HepG2 (cell line): ENCODE data around the gene FIZ1. TPM values are rescaled to one million over a fixed set of nuclear protein-coding genes. Genes with fewer than 3 reads are reported as not detected.

Experiments
- ARNTL ChIP-seq: sonication (generic); formaldehyde crosslinking; IDR thresholded peaks from 2 replicates; pipeline ENCODE4 v1.4.0; 2020; ENCODE audit warnings: mild to moderate bottlenecking, missing genetic modification reagents
- ATF7-NPFF ChIP-seq: sonication (generic); formaldehyde crosslinking; IDR thresholded peaks from 2 replicates; pipeline ENCODE4 v1.8.1; 2023; ENCODE audit warnings: mild to moderate bottlenecking, low read depth, missing genetic modification reagents, moderate library complexity
- CENPT ChIP-seq: sonication (generic); formaldehyde crosslinking; IDR thresholded peaks from 2 replicates; pipeline ENCODE4 v1.8.0; 2022; ENCODE audit warnings: low read depth, mild to moderate bottlenecking, moderate library complexity, missing genetic modification reagents
- CREB3 ChIP-seq: sonication (generic); formaldehyde crosslinking; IDR thresholded peaks from 2 replicates; pipeline ENCODE4 v1.5.0; 2020; ENCODE audit warnings: missing genetic modification reagents
- FOSL2 ChIP-seq: sonication (generic); formaldehyde crosslinking; IDR thresholded peaks from 2 replicates; pipeline ENCODE4 v1.4.0; 2020; ENCODE audit warnings: missing genetic modification reagents
- GATAD1 ChIP-seq: IDR thresholded peaks from 2 replicates; pipeline ENCODE4 v1.6.1; 2016; ENCODE audit warnings: missing genetic modification reagents, missing compliant biosample characterization
- HDAC6 ChIP-seq: fragments of 200-600 bp; sonication (generic); IDR thresholded peaks from 2 replicates; pipeline ENCODE4 v1.7.0; 2017; ENCODE audit warnings: mild to moderate bottlenecking, antibody characterized with exemption, low read length, low read depth
- HOXA5 ChIP-seq: sonication (generic); formaldehyde crosslinking; IDR thresholded peaks from 2 replicates; pipeline ENCODE4 v1.4.0; 2020; ENCODE audit warnings: missing genetic modification reagents
- ONECUT2 ChIP-seq: sonication (generic); formaldehyde crosslinking; IDR thresholded peaks from 2 replicates; pipeline ENCODE4 v1.4.0; 2020; ENCODE audit warnings: missing genetic modification reagents
- PAX8 ChIP-seq: sonication (generic); formaldehyde crosslinking; IDR thresholded peaks from 2 replicates; pipeline ENCODE4 v1.8.0; 2022; ENCODE audit warnings: mild to moderate bottlenecking, missing genetic modification reagents, borderline replicate concordance
- RXRB ChIP-seq: IDR thresholded peaks from 2 replicates; pipeline ENCODE4 v1.6.1; 2016; ENCODE audit warnings: borderline replicate concordance, missing genetic modification reagents, missing compliant biosample characterization
- SMAD1 ChIP-seq: sonication (generic); formaldehyde crosslinking; IDR thresholded peaks from 2 replicates; pipeline ENCODE4 v1.4.0; 2020; ENCODE audit warnings: missing genetic modification reagents, low read depth, mild to moderate bottlenecking, borderline replicate concordance
- SRY ChIP-seq: sonication (generic); formaldehyde crosslinking; IDR thresholded peaks from 2 replicates; pipeline ENCODE4 v1.8.0; 2022; ENCODE audit warnings: mild to moderate bottlenecking, missing genetic modification reagents
- TGIF2 ChIP-seq: IDR thresholded peaks from 2 replicates; pipeline ENCODE4 v1.6.1; 2016; ENCODE audit warnings: control low read depth, missing compliant biosample characterization
- ZFP36L1 ChIP-seq: sonication (generic); formaldehyde crosslinking; IDR thresholded peaks from 2 replicates; pipeline ENCODE4 v1.8.0; 2022; ENCODE audit warnings: mild to moderate bottlenecking, missing genetic modification reagents, moderate library complexity
- ZNF232 ChIP-seq: sonication (generic); formaldehyde crosslinking; IDR thresholded peaks from 2 replicates; pipeline ENCODE4 v1.4.0; 2020; ENCODE audit warnings: missing genetic modification reagents, borderline replicate concordance
- ZNF326 ChIP-seq: sonication (generic); formaldehyde crosslinking; IDR thresholded peaks from 2 replicates; pipeline ENCODE4 v1.4.0; 2020; ENCODE audit warnings: missing genetic modification reagents, borderline replicate concordance
- ZNF407 ChIP-seq: sonication (generic); formaldehyde crosslinking; IDR thresholded peaks from one replicate; pipeline ENCODE4 v1.5.1; 2020; ENCODE audit warnings: mild to moderate bottlenecking, missing genetic modification reagents; ENCODE audit errors: not compliant biosample characterization
- ZNF598 ChIP-seq: sonication (generic); formaldehyde crosslinking; IDR thresholded peaks from 2 replicates; pipeline ENCODE4 v1.5.1; 2020; ENCODE audit warnings: mild to moderate bottlenecking, missing genetic modification reagents, borderline replicate concordance
- ZNF724P ChIP-seq: sonication (generic); formaldehyde crosslinking; IDR thresholded peaks from 2 replicates; pipeline ENCODE4 v1.8.0; 2022; ENCODE audit warnings: missing genetic modification reagents, borderline replicate concordance
- ZNF781 ChIP-seq: sonication (generic); formaldehyde crosslinking; IDR thresholded peaks from 2 replicates; pipeline ENCODE4 v1.5.1; 2020; ENCODE audit warnings: borderline replicate concordance, mild to moderate bottlenecking, missing genetic modification reagents; ENCODE audit errors: not compliant biosample characterization
- polyA plus RNA-seq, 8 experiments: library from polyadenylated mRNA; depleted of rRNA in 3 of 8; stranded (reverse) in 7 of 8; unstranded in 1 of 8; fragments of >200 nt; fragmentation: Illumina TruSeq in 4 of 8; extraction: Trizol in 4 of 8; gene quantifications; 2 replicates each; pipeline versions ENCODE4 v1.2.1 to v1.2.3, GENCODE V29; 2011 to 2016; ENCODE audit warnings: low read depth in 4 of 8, missing spikeins in 1 of 8, mixed read lengths in 1 of 8; ENCODE audit not compliant: insufficient read depth in 1 of 8
- total RNA-seq, 5 experiments: library from RNA; depleted of rRNA; stranded (reverse); fragments of >200 nt; fragmentation: Illumina TruSeq; extraction: Trizol; gene quantifications; 2 replicates each; pipeline ENCODE4 v1.2.3, GENCODE V29; 2016; ENCODE audit warnings: low read depth in 1 of 5

FIZ1 gene
- total and polyA plus RNA-seq, 2 of the 13 experiments (the other 11 are each of a cell fraction or from before 2014, with no cell fraction given): 3.6 to 5.9 TPM

- TF ChIP-seq ZNF407 (CRISPR knock-in tag): no peak
- TF ChIP-seq SMAD1 (CRISPR knock-in tag): no peak
- no peak for TF ChIP-seq CENPT
- TF ChIP-seq ARNTL (CRISPR knock-in tag): no peak
- TF ChIP-seq FOSL2 (CRISPR knock-in tag): peak; percentile 6; the same call in 1 of the 2 replicates
- no peak for TF ChIP-seq HOXA5 (CRISPR knock-in tag)
- TF ChIP-seq ZNF326 (CRISPR knock-in tag): no peak
- TF ChIP-seq ZNF232: no peak
- TF ChIP-seq ZNF781: no peak
- TF ChIP-seq ATF7-NPFF (CRISPR knock-in tag): no peak; the same call in 1 of the 2 replicates
- peak; percentile 31; the same call in 1 of the 2 replicates for TF ChIP-seq RXRB
- no peak for TF ChIP-seq ZNF598 (CRISPR knock-in tag)
- TF ChIP-seq TGIF2 (CRISPR knock-in tag): no peak
- no peak for TF ChIP-seq SRY (CRISPR knock-in tag)
- peak; percentile 77 for TF ChIP-seq GATAD1
- TF ChIP-seq ONECUT2 (CRISPR knock-in tag): no peak
- no peak for TF ChIP-seq CREB3
- no peak for TF ChIP-seq ZFP36L1
- no peak for TF ChIP-seq ZNF724P
- no peak for TF ChIP-seq HDAC6
- no peak for TF ChIP-seq PAX8
Observed at GRCh38 chr19:55605207-55605636, 5.9 kb upstream of the FIZ1 start (continued).
